Cardiac muscle cell (in vitro differentiated cells and primary cell): Measurements from ENCODE around the gene COL23A1. TPM values are rescaled to one million over a fixed set of nuclear protein-coding genes. Genes with fewer than 3 reads are reported as not detected.

Experiments
- DNase-seq, 2 donors: peaks; one replicate each; pipeline versions ENCODE4 v3.0.0 to v3.0.0-alpha.2; 2010 to 2017; ENCODE audit warnings: low read depth in 1 of 2, low spot score in 1 of 2
- H3K27ac ChIP-seq: fragments of 200-600 bp; sonication (generic); 2 replicates; pipeline ENCODE4 v1.5.1; 2016
- H3K27me3 ChIP-seq: fragments of 200-600 bp; sonication (generic); 2 replicates; pipeline ENCODE4 v1.6.0; 2016; ENCODE audit warnings: control low read depth
- H3K36me3 ChIP-seq: fragments of 200-600 bp; sonication (generic); 2 replicates; pipeline ENCODE4 v1.5.1; 2016; ENCODE audit warnings: control low read depth
- H3K4me1 ChIP-seq: fragments of 200-600 bp; sonication (generic); 2 replicates; pipeline ENCODE4 v1.8.1; 2017; ENCODE audit warnings: low read depth, mild to moderate bottlenecking, mixed run types
- H3K4me3 ChIP-seq: fragments of 200-600 bp; sonication (generic); 2 replicates; pipeline ENCODE4 v1.5.1; 2016; ENCODE audit warnings: mild to moderate bottlenecking
- H3K9me3 ChIP-seq: fragments of 200-600 bp; sonication (generic); 2 replicates; pipeline ENCODE4 v1.5.1; 2017; ENCODE audit warnings: low read depth, mild to moderate bottlenecking, control low read depth
- CTCF ChIP-seq: IDR thresholded peaks from 2 replicates; pipeline ENCODE4 v1.5.1; 2012; ENCODE audit warnings: low read depth, mild to moderate bottlenecking, low read length
- polyA plus RNA-seq: library from polyadenylated mRNA; unstranded; fragments of >200 nt; fragmentation: Nextera tagmentation; extraction: Ambion mirVana; gene quantifications from 2 replicates; pipeline ENCODE4 v1.2.1, GENCODE V29; 2016
- total RNA-seq: library from RNA; depleted of rRNA; stranded (reverse); fragments of >200 nt; gene quantifications from 2 replicates; pipeline ENCODE4 v1.2.3, GENCODE V29; 2016

Gene COL23A1
- total and polyA plus RNA-seq, 2 experiments from 2014 or later, result 28.9 to 43.0 TPM

DNA sequence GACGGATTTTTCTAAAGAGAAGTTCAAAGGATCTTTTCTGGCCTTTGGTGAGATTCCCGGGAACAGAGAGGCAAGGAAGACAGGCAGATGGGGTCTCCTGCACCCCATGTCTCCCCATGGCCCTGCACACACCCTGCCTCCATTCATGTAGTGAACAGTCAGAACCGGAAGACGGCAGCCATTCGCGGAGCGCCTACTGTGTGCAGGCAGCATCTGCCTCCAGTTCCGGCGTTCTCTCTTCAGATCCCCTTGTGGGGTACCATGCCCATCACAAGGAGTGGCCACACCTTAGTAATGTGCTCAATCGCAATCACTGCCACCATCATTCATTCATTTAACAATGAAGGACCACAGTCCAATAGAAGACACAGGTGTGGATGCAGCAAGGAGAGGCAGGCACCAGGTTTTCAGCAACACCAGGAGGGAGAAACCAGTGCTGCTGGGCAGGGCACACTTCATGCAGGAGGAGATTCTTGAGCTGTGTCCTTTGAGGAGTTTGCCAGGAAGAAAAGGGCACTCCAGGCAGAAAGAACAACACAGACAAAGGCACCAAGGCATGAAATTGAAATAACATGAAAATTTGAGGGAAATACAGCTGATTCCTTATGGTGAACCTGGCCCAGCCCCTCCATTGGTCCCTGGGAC is 186.1 kb downstream of the COL23A1 start:
- Histone ChIP-seq H3K4me3 (no peak overlapping the region), H3K36me3 (no peaks in the 10 kb centered on the region), H3K27ac (no peak overlapping the region), H3K27me3 (no peaks in the 10 kb centered on the region), H3K4me1 (no peaks in the 10 kb centered on the region), H3K9me3 (no peaks in the 10 kb centered on the region)
- no peak for DNase-seq
- no peak for TF ChIP-seq CTCF

GRCh38 chr5:178403351-178403750 is 186.8 kb downstream of the COL23A1 start:
- Histone ChIP-seq H3K9me3 (no peaks in the 10 kb centered on the region), H3K27ac (no peak overlapping the region), H3K27me3 (no peaks in the 10 kb centered on the region), H3K4me3 (no peak overlapping the region), H3K4me1 (no peaks in the 10 kb centered on the region), H3K36me3 (no peaks in the 10 kb centered on the region)
- no peak for DNase-seq
- no peak for TF ChIP-seq CTCF

DNA sequence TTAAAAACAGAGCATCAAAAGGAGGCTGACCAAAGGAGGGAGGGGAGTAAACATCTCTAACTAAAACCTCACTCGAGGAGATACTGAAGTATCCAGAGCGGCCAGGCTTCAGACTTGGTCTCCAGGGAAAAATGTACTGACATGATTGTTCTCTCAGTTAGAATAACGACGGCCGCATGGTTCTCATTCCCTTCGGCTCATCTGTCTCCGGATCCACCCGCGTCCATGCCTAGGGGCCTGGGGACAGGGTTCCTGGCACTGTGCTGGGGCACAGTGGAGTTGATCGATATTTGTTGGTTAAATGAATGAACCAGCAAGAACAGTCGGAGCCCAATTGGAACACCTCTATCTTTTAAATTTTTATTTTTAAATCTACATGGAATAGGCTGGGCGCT is 190.5 kb downstream of the COL23A1 start:
- Histone ChIP-seq H3K27ac (no peak overlapping the region), H3K27me3 (no peaks in the 10 kb centered on the region), H3K9me3 (no peaks in the 10 kb centered on the region), H3K4me1 (no peaks in the 10 kb centered on the region), H3K36me3 (no peaks in the 10 kb centered on the region), H3K4me3 (no peak overlapping the region)
- no peak for TF ChIP-seq CTCF
- no peak for DNase-seq

GRCh38 chr5:178398901-178399700 is 191.1 kb downstream of the COL23A1 start:
- Histone ChIP-seq H3K27me3 (no peaks in the 10 kb centered on the region), H3K27ac (no peak overlapping the region), H3K4me1 (no peaks in the 10 kb centered on the region), H3K36me3 (no peaks in the 10 kb centered on the region), H3K9me3 (no peaks in the 10 kb centered on the region), H3K4me3 (no peak overlapping the region)
- TF ChIP-seq CTCF, result no peak
- DNase-seq, result no peak

- no peak for TF ChIP-seq CTCF
- H3K27me3 ChIP-seq, result no peaks in the 10 kb centered on the region
- no peak overlapping the region for H3K27ac ChIP-seq
- no peaks in the 10 kb centered on the region for H3K4me1 ChIP-seq
- H3K36me3 ChIP-seq, result no peaks in the 10 kb centered on the region
- no peaks in the 10 kb centered on the region for H3K9me3 ChIP-seq
- no peak overlapping the region for H3K4me3 ChIP-seq
- DNase-seq, result no peak
Measured at GRCh38 chr5:178396796-178397720, 193.1 kb downstream of the COL23A1 start.
